ENCODE measurements around the gene PRELID1. TPM values are rescaled to one million over a fixed set of nuclear protein-coding genes. Genes with fewer than 3 reads are reported as not detected.

PRELID1 gene
- total and polyA plus RNA-seq, 4 donors: 57.2 to 104 (median 81.8) TPM

GRCh38 chr5:177309351-177310191, 6.0 kb downstream of the PRELID1 start:
- no peak overlapping the region for H3K27ac ChIP-seq (ENCODE audit: low read depth in 1 of 2, low read length in 2 of 2)
- H3K27me3 ChIP-seq (ENCODE audit: control insufficient read depth in 1 of 2, insufficient read depth in 2 of 2, low read length in 1 of 2): no peaks in the 10 kb centered on the region
- H3K36me3 ChIP-seq (ENCODE audit: control insufficient read depth in 1 of 2, insufficient read depth in 2 of 2, low read length in 1 of 2): no peaks in the 10 kb centered on the region
- WGBS, 2 donors: 68 to 69% methylated on average over 10 of the region's 10 CpGs
- H3K4me1 ChIP-seq (ENCODE audit: control insufficient read depth in 1 of 2, insufficient read depth in 2 of 2, low read length in 2 of 2): no peaks in the 10 kb centered on the region
- ATAC-seq (ENCODE audit: low FRiP score): no peak
- intact Hi-C loops (cut with DNase I): loop anchor here in 1 of 2 donors (5.0 kb wide), 3 partner anchors 58 to 197 kb away; no protein-coding TSS in a partner anchor
- H3K9me3 ChIP-seq (ENCODE audit: control insufficient read depth, low read length): no peaks in the 10 kb centered on the region
- DNase-seq: peak in 1 of 2 donors; percentile 82
- no peak overlapping the region for H3K4me3 ChIP-seq (ENCODE audit: low read length in 2 of 2)

DNA sequence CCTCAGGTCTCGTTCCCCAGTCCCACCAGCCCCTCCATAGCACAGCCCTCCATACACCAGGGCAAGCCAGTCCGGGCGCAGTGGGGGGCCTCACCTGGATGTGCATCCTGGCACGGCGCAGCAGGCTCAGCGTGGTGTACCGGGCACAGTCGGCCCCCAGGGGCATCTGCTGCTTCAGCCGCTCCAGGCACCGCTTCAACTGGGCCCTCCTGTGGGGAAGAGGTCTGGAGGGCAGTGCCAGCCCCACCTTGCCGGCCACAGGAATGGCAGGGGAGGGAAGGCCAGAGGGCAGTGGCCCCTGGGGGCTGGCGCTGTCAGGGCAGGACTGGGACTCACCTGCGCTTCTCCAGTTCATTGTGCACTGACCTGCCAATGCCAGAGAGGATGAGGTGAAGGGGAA, 6.7 kb downstream of the PRELID1 start:
- Histone ChIP-seq H3K9me3 (ENCODE audit: control insufficient read depth, low read length) (no peaks in the 10 kb centered on the region), H3K4me3 (ENCODE audit: low read length in 2 of 2) (no peak overlapping the region), H3K27ac (ENCODE audit: low read depth in 1 of 2, low read length in 2 of 2) (no peak overlapping the region), H3K27me3 (ENCODE audit: control insufficient read depth in 1 of 2, insufficient read depth in 2 of 2, low read length in 1 of 2) (no peaks in the 10 kb centered on the region), H3K36me3 (ENCODE audit: control insufficient read depth in 1 of 2, insufficient read depth in 2 of 2, low read length in 1 of 2) (no peaks in the 10 kb centered on the region), H3K4me1 (ENCODE audit: control insufficient read depth in 1 of 2, insufficient read depth in 2 of 2, low read length in 2 of 2) (no peaks in the 10 kb centered on the region)
- ATAC-seq (ENCODE audit: low FRiP score) (no peak), DNase-seq (peak in 1 of 2 donors; percentile 76)
- 92 to 94% methylated on average over 13 of the region's 13 CpGs for WGBS, 2 donors
- intact Hi-C loops (cut with DNase I): loop anchor here in 1 of 2 donors (5.0 kb wide), 3 partner anchors 57 to 198 kb away; no protein-coding TSS in a partner anchor

- Histone ChIP-seq H3K27ac (ENCODE audit: low read depth in 1 of 2, low read length in 2 of 2) (no peak overlapping the region), H3K4me1 (ENCODE audit: control insufficient read depth in 1 of 2, insufficient read depth in 2 of 2, low read length in 2 of 2) (no peaks in the 10 kb centered on the region), H3K36me3 (ENCODE audit: control insufficient read depth in 1 of 2, insufficient read depth in 2 of 2, low read length in 1 of 2) (no peaks in the 10 kb centered on the region), H3K27me3 (ENCODE audit: control insufficient read depth in 1 of 2, insufficient read depth in 2 of 2, low read length in 1 of 2) (no peaks in the 10 kb centered on the region), H3K4me3 (ENCODE audit: low read length in 2 of 2) (no peak overlapping the region), H3K9me3 (ENCODE audit: control insufficient read depth, low read length) (no peaks in the 10 kb centered on the region)
- peak in 1 of 2 donors; percentile 73 for DNase-seq
- intact Hi-C loops (cut with DNase I): loop anchor here in 1 of 2 donors (5.0 kb wide), 3 partner anchors 56 to 199 kb away; no protein-coding TSS in a partner anchor
- 19 to 27% methylated on average over 16 to 20 of the region's 20 CpGs for WGBS, 2 donors
- no peak for ATAC-seq (ENCODE audit: low FRiP score)
These were observed 7.3 kb downstream of the PRELID1 start for GRCh38 chr5:177310757-177311391.

- H3K9me3 ChIP-seq (ENCODE audit: control insufficient read depth, low read length): no peaks in the 10 kb centered on the region
- peak in 1 of 2 donors; percentile 50 for DNase-seq
- 0 to 1% methylated on average over 20 to 23 of the region's 23 CpGs for WGBS, 2 donors
- H3K27me3 ChIP-seq (ENCODE audit: control insufficient read depth in 1 of 2, insufficient read depth in 2 of 2, low read length in 1 of 2): no peaks in the 10 kb centered on the region
- no peaks in the 10 kb centered on the region for H3K36me3 ChIP-seq (ENCODE audit: control insufficient read depth in 1 of 2, insufficient read depth in 2 of 2, low read length in 1 of 2)
- H3K4me1 ChIP-seq (ENCODE audit: control insufficient read depth in 1 of 2, insufficient read depth in 2 of 2, low read length in 2 of 2): no peaks in the 10 kb centered on the region
- no peak overlapping the region for H3K27ac ChIP-seq (ENCODE audit: low read depth in 1 of 2, low read length in 2 of 2)
- ATAC-seq (ENCODE audit: low FRiP score): no peak
- H3K4me3 ChIP-seq (ENCODE audit: low read length in 2 of 2): peak overlapping the region; percentile 29 to 36
- intact Hi-C loops (cut with DNase I): loop anchor here in 1 of 2 donors (5.0 kb wide), 3 partner anchors 56 to 199 kb away; no protein-coding TSS in a partner anchor
These were observed 7.8 kb downstream of the PRELID1 start for GRCh38 chr5:177311392-177311722.

GRCh38 chr5:177311723-177312648, 8.4 kb downstream of the PRELID1 start, which contains the start of gene MXD3:
MXD3 (minus strand) TSS chr5:177311898; CDS start chr5:177311830, 68 bp downstream.
- ATAC-seq (ENCODE audit: low FRiP score): peak; percentile 93
- no peaks in the 10 kb centered on the region for H3K27me3 ChIP-seq (ENCODE audit: control insufficient read depth in 1 of 2, insufficient read depth in 2 of 2, low read length in 1 of 2)
- peak within 1 kb of the TSS; percentile 29 to 36 for H3K4me3 ChIP-seq (ENCODE audit: low read length in 2 of 2)
- peak; percentile 98 for DNase-seq
- H3K27ac ChIP-seq (ENCODE audit: low read depth in 1 of 2, low read length in 2 of 2): no peak within 1 kb of the TSS
- no peaks in the 10 kb centered on the region for H3K9me3 ChIP-seq (ENCODE audit: control insufficient read depth, low read length)
- 1% methylated on average over 74 to 78 of the region's 78 CpGs for WGBS, 2 donors
- H3K36me3 ChIP-seq (ENCODE audit: control insufficient read depth in 1 of 2, insufficient read depth in 2 of 2, low read length in 1 of 2): no peaks in the 10 kb centered on the region
- intact Hi-C loops (cut with DNase I): loop anchor here in 1 of 2 donors (5.0 kb wide), 3 partner anchors 55 to 200 kb away; no protein-coding TSS in a partner anchor
- no peaks in the 10 kb centered on the region for H3K4me1 ChIP-seq (ENCODE audit: control insufficient read depth in 1 of 2, insufficient read depth in 2 of 2, low read length in 2 of 2)

- ATAC-seq (ENCODE audit: low FRiP score) (no peak), DNase-seq (peak; percentile 50 to 74)
- no peak overlapping the region for H3K4me3 ChIP-seq (ENCODE audit: low read length in 2 of 2)
- H3K9me3 ChIP-seq (ENCODE audit: control insufficient read depth, low read length): no peaks in the 10 kb centered on the region
- H3K36me3 ChIP-seq (ENCODE audit: control insufficient read depth in 1 of 2, insufficient read depth in 2 of 2, low read length in 1 of 2): no peaks in the 10 kb centered on the region
- WGBS, 2 donors: 6 to 8% methylated on average over 19 of the region's 19 CpGs
- no peaks in the 10 kb centered on the region for H3K27me3 ChIP-seq (ENCODE audit: control insufficient read depth in 1 of 2, insufficient read depth in 2 of 2, low read length in 1 of 2)
- H3K27ac ChIP-seq (ENCODE audit: low read depth in 1 of 2, low read length in 2 of 2): no peak overlapping the region
- intact Hi-C loops (cut with DNase I): loop anchor here in 1 of 2 donors (5.0 kb wide), 3 partner anchors 55 to 200 kb away; no protein-coding TSS in a partner anchor
- no peaks in the 10 kb centered on the region for H3K4me1 ChIP-seq (ENCODE audit: control insufficient read depth in 1 of 2, insufficient read depth in 2 of 2, low read length in 2 of 2)
These were observed 9.1 kb downstream of the PRELID1 start for GRCh38 chr5:177312649-177313181.

- WGBS, 2 donors: 91 to 94% methylated on average over 15 of the region's 15 CpGs
- DNase-seq: peak; percentile 36 to 56
These were observed 10.1 kb downstream of the PRELID1 start for GRCh38 chr5:177313561-177314259.

More at GRCh38 chr5:177313561-177314259, 10.1 kb downstream of the PRELID1 start:
- H3K4me3 ChIP-seq (ENCODE audit: low read length in 2 of 2): no peak overlapping the region
- H3K27me3 ChIP-seq (ENCODE audit: control insufficient read depth in 1 of 2, insufficient read depth in 2 of 2, low read length in 1 of 2): no peaks in the 10 kb centered on the region
- no peak overlapping the region for H3K27ac ChIP-seq (ENCODE audit: low read depth in 1 of 2, low read length in 2 of 2)
- H3K36me3 ChIP-seq (ENCODE audit: control insufficient read depth in 1 of 2, insufficient read depth in 2 of 2, low read length in 1 of 2): no peaks in the 10 kb centered on the region
- no peaks in the 10 kb centered on the region for H3K9me3 ChIP-seq (ENCODE audit: control insufficient read depth, low read length)
- ATAC-seq (ENCODE audit: low FRiP score): no peak
- intact Hi-C loops (cut with DNase I): loop anchor here in 1 of 2 donors (5.0 kb wide), 3 partner anchors 54 to 201 kb away; no protein-coding TSS in a partner anchor
- no peaks in the 10 kb centered on the region for H3K4me1 ChIP-seq (ENCODE audit: control insufficient read depth in 1 of 2, insufficient read depth in 2 of 2, low read length in 2 of 2)
